22Rv1 (cell line): ENCODE results near the gene MERTK.
"Not testable (repeated sequence)": the region's sequence is repeated elsewhere in the genome, so short reads cannot be mapped to it uniquely, and the experiment has no call there.

Experiments used
- CTCF ChIP-seq: fragments of 450-650 bp; IDR thresholded peaks from 2 replicates; pipeline ENCODE4 v1.5.1; 2017; ENCODE audit warnings: mild to moderate bottlenecking
- ZFX ChIP-seq: fragments of 450-650 bp; IDR thresholded peaks from 2 replicates; pipeline ENCODE4 v1.6.1; 2017; ENCODE audit warnings: antibody characterized with exemption, borderline replicate concordance

GRCh38 chr2:111872806-111873205 is 25.6 kb upstream of the MERTK start:
- TF ChIP-seq CTCF, ZFX: not testable (repeated sequence)
